Activated naive CD8-positive, alpha-beta T cell treated with anti-CD3 and anti-CD28 coated beads for 36 hours (primary cell): ENCODE results near the gene CA9. TPM values are rescaled to one million over a fixed set of nuclear protein-coding genes. Genes with fewer than 3 reads are reported as not detected.

Experiments
- DNase-seq: peaks from one replicate; pipeline ENCODE4 v3.0.0; 2021
- H3K27ac Mint-ChIP-seq: one replicate; pipeline ENCODE4 v1.8.0; 2022; ENCODE audit warnings: mild to moderate bottlenecking, moderate library complexity, mixed read lengths
- H3K27me3 Mint-ChIP-seq: one replicate; pipeline ENCODE4 v1.8.0; 2022; ENCODE audit warnings: mild to moderate bottlenecking, mixed read lengths
- H3K36me3 Mint-ChIP-seq: one replicate; pipeline ENCODE4 v1.8.0; 2021; ENCODE audit warnings: mild to moderate bottlenecking, mixed read lengths
- H3K4me1 Mint-ChIP-seq: one replicate; pipeline ENCODE4 v1.8.0; 2021; ENCODE audit warnings: mixed read lengths
- H3K4me3 Mint-ChIP-seq: one replicate; pipeline ENCODE4 v1.8.0; 2022; ENCODE audit warnings: mild to moderate bottlenecking, moderate library complexity, mixed read lengths
- H3K9me3 Mint-ChIP-seq: one replicate; pipeline ENCODE4 v1.8.0; 2022; ENCODE audit warnings: mixed read lengths
- total RNA-seq, 2 experiments: library from RNA; stranded (reverse); gene quantifications; one replicate each; pipeline ENCODE4 v1.2.3, GENCODE V29; 2021

Gene CA9
- total RNA-seq, 2 experiments from 2014 or later, result 1.5 to 2.7 TPM

DNA sequence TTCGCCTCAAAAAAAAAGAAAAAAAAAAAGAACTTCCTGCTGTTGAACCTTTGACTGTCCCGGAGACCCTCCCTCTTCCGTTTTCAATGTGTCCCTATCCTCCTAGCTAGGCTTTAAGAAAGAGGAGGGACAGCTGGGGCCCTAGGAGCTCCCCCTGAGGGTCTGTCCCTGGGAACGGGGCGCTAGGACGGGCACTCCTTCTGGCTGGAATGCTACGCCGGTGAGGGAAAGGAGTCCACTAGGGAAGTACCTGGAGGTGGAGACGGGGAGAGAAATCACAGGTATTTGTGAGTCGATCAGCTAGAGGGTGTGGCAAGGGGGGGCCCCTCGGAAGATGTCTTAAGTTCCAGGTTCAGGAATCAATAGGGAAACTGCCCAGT, 27.6 kb upstream of the CA9 start:
- no peak for DNase-seq
- peaks cover 44% of the 10 kb centered on the region for H3K4me1 Mint-ChIP-seq
- no peaks in the 10 kb centered on the region for H3K9me3 Mint-ChIP-seq
- peak overlapping the region; percentile 88 for H3K4me3 Mint-ChIP-seq
- peak overlapping the region; percentile 91 for H3K27ac Mint-ChIP-seq
- peaks cover 27% of the 10 kb centered on the region for H3K36me3 Mint-ChIP-seq
- no peaks in the 10 kb centered on the region for H3K27me3 Mint-ChIP-seq

DNA sequence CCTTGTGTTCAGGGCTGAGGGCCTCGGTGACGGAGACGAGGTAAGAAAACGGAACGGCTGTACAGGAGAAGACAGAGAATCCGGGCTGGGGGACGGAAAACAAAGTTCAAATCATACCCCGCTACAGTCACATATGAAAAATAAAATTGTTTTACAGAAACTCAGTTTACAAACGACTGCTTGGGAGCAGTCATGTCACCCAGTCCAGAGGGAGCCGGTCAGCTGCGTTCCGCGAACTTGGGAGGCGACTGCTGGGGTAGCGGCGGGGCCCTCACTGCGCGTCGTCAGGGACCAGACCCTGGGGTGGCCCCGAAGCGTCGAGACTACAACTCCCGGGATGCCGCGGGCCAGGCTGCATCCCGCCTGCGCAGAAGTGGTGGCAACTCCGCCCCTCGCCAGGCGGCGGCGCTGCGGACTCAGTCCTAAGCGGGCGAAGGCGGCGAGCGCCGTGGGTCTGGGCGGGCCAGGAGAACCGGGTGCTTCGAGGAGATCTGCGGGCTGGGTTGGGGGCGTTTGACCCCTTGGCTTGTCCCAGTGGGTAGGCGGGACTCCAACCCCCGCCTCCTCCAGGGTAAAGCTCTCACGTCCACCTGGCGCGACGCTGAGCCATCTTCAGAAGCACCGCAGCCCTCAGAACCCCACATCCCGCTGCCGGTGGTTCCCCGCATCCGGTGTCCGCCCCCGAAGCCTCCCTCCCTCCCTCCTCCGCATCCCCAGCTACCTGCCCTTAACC, 27.0 kb upstream of the CA9 start:
- DNase-seq, result peak; percentile 93
- peak overlapping the region; percentile 91 for H3K27ac Mint-ChIP-seq
- H3K27me3 Mint-ChIP-seq, result no peaks in the 10 kb centered on the region
- no peaks in the 10 kb centered on the region for H3K9me3 Mint-ChIP-seq
- peak overlapping the region; percentile 88 for H3K4me3 Mint-ChIP-seq
- H3K36me3 Mint-ChIP-seq, result peaks cover 21% of the 10 kb centered on the region
- H3K4me1 Mint-ChIP-seq, result peaks cover 43% of the 10 kb centered on the region

DNA sequence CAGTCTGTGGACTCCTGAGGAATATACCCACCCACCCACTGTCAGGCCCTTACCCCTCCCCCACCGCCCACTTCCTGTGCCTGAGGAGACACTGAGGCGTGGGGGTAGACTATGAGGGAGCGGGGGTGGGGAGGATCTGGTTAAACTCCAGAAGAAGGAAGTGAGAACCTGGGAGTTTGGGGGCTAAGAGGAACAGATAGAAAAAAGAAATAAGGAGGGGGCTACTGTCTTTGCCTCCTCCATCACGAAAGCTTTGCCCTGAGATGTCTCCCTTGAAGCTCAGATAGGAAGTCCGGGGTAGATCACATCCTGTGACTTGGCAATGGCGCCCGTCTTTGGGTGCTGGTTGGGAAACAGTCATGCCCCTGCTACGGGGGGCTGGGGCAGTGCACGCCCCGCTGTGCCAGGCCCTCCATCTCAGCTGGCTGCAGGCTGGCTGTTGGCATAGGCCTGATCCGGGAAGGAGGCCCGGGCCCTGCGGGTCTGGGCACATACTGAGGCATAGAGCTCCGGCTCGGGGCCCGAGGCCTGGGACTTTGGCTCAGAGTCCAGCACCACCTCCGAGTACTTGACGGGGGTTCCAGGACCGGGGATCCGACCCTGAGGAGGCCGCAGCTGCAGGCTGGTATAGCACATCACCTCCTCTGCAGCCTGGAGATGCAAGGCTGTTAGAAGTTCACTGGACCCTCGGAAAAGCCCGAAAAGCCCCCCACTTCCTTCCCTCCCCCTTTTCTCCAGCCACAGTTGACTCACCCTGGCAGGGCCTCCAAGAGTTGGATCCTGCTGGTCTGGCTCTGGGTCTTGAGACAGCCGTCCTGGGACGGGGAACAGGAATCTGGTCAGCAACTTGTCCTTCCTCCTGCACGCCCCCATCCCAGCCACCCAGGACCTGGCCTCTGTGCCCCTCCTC, 24.0 kb upstream of the CA9 start:
- peak; percentile 39 for DNase-seq
- Mint-ChIP-seq H3K27ac (peak overlapping the region; percentile 93), H3K4me3 (peak overlapping the region; percentile 92), H3K36me3 (peaks cover 14% of the 10 kb centered on the region), H3K9me3 (no peaks in the 10 kb centered on the region), H3K4me1 (peaks cover 48% of the 10 kb centered on the region), H3K27me3 (no peaks in the 10 kb centered on the region)

DNA sequence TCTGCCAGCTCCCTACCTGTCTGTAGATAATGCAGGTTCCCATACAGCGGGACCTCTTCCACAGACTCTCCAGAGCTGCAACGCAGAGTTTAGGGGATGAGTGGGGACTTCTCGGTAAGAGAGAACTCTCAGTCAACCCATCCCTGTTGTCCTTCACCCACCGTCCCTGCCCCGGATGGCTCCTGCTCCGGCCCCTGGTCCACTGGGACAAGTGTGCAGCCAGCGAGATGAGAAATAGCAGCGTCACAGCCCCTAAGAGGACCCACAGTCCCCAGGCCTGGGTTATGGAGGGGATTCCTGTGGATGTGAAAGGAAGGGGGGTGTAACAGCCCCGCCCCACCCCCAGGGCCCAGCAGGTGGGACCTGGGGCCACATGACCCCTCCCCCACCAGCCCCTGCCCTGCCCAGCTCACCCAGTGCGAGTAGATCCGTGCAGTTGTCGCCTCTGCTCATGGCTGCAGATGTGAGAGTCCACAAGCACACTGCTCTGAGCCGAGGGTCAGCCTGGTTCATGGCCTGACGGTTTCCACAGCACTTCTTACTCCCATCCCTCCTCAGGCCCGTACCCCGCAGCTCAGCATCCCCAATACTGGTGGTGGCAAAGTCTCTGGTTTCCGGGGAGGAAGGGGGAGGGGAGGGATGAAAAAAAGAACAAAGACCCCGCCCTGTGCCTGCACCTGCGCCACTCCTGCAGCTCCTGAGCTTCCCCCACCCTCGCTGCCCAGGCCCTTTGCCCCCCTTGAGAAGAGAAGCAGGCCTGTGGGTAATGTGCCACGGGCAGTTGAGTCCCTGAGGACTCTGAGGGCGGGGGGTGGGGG, 23.2 kb upstream of the CA9 start, which contains the start of gene SIT1:
Gene SIT1 (minus strand): TSS at position 591 of the 818 bp plus-strand sequence. CDS start 78 bp downstream, at position 513.
- peaks cover 14% of the 10 kb centered on the region for H3K36me3 Mint-ChIP-seq
- DNase-seq, result peak; percentile 43
- H3K27me3 Mint-ChIP-seq, result no peaks in the 10 kb centered on the region
- H3K4me1 Mint-ChIP-seq, result peaks cover 46% of the 10 kb centered on the region
- H3K9me3 Mint-ChIP-seq, result no peaks in the 10 kb centered on the region
- peak within 1 kb of the TSS; percentile 92 for H3K4me3 Mint-ChIP-seq
- H3K27ac Mint-ChIP-seq, result peak within 1 kb of the TSS; percentile 93

DNA sequence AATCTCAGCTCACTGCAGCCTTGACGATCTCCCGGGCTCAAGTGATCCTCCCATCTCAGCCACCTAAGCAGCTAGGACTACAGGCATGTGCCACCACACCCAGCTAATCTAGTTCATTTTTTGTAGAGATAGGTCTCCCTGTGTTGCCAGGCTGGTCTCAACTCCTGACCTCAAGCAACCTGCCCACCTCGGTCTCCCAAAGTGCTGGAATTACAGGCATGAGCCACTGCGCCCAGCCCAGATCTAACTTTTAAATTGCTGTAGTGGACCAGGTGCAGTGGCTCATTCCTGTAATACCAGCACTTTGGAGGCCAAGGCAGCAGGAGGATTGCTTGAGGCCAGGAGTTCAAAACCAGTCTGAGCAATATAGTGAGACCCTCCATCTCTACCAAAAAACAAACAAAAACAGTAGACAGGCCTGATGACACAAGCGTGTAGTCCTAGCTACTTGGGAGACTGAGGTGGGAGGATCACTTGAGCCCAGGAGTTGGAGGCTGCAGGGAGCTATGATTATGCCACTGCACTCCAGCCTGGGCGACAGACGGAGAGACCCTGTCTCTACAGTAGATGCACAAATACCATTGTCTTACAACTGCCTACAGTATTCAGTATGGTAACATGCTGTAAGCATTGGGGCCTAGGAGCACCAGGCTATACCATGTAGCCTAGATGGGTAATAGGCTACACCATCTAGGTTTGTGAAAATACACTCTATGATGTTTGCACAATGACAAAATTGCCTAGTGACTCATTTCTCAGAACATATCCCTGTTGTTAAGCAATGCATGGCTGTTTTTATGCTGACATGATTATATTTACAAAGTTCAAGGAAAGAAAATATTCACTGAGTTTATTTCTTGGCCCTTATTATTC, 21.5 kb upstream of the CA9 start:
- H3K36me3 Mint-ChIP-seq, result peaks cover 12% of the 10 kb centered on the region
- peak overlapping the region; percentile 70 for H3K27ac Mint-ChIP-seq
- H3K4me1 Mint-ChIP-seq, result peaks cover 58% of the 10 kb centered on the region

DNA sequence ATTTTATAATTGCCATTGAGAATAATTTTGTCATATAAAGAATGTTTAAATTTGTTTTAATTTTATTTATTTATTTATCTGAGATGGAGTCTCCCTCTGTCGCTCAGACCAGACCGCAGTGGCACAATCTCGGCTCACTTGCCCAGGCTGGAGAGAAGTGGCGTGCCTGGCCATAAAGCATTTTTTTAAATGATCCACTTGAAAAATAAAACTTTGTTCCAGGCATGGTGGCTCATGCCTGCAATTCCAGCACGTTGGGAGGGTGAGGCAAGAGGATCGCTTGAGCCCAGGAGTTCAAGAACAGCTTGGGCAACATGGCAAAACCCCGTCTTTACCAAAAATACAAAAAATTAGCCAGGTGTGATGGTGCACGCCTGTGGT, 20.9 kb upstream of the CA9 start:
- H3K4me3 Mint-ChIP-seq, result no peak overlapping the region
- H3K9me3 Mint-ChIP-seq, result peaks cover under 1% of the 10 kb centered on the region
- no peak for DNase-seq
- H3K4me1 Mint-ChIP-seq, result peaks cover 58% of the 10 kb centered on the region
- peaks cover 12% of the 10 kb centered on the region for H3K36me3 Mint-ChIP-seq
- H3K27ac Mint-ChIP-seq, result no peak overlapping the region
- H3K27me3 Mint-ChIP-seq, result peaks cover 2% of the 10 kb centered on the region

More for the DNA sequence above, 21.5 kb upstream of the CA9 start:
- Mint-ChIP-seq H3K9me3 (no peaks in the 10 kb centered on the region), H3K27me3 (no peaks in the 10 kb centered on the region), H3K4me3 (peak overlapping the region; percentile 92)
- no peak for DNase-seq

DNA sequence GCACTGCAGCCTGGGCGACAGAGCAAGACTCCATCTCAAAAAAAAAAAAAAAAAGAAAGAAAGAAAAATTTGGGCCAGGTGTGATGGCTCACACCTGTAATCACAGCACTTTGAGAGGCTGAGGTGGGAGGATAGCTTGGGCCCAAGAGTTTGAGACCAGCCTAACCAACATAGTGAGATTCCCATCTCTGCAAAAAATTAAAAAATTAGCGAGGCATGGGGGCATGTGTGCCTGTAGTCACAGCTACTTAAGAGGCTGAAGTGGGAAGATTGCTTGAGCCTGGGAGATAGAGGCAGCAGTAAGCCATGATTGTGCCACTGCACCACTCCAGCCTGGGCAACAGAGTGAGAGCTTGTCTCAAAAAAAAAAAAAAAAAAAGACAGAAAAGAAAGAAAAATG, 20.1 kb upstream of the CA9 start:
- Mint-ChIP-seq H3K36me3 (peaks cover 11% of the 10 kb centered on the region), H3K4me3 (no peak overlapping the region), H3K27me3 (peaks cover 4% of the 10 kb centered on the region), H3K9me3 (peaks cover 2% of the 10 kb centered on the region), H3K27ac (peak overlapping the region; percentile 20), H3K4me1 (peaks cover 52% of the 10 kb centered on the region)
- DNase-seq, result no peak

DNA sequence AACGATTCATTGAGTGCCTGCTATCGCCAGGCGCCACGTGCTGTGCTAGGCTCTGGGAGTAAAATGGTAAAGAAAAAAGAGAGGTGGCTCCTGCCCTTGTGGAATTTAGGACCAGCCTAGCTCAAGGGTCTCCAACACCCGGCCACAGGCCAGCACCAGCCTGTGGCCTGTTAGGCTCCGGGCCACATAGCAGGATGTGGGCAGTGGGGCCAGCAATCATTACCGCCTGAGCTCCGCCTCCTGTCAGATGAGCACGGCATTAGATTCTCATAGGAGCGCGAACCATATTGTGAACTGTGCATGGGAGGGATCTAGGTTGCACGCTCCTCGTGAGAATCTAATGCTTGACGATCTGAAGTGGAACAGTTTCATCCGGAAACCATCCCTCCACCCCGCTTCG, 17.4 kb upstream of the CA9 start:
- no peak for DNase-seq
- H3K4me3 Mint-ChIP-seq, result peak overlapping the region; percentile 18
- peaks cover 2% of the 10 kb centered on the region for H3K9me3 Mint-ChIP-seq
- H3K27ac Mint-ChIP-seq, result no peak overlapping the region
- H3K36me3 Mint-ChIP-seq, result peaks cover 20% of the 10 kb centered on the region
- peaks cover 4% of the 10 kb centered on the region for H3K27me3 Mint-ChIP-seq
- peaks cover 60% of the 10 kb centered on the region for H3K4me1 Mint-ChIP-seq

DNA sequence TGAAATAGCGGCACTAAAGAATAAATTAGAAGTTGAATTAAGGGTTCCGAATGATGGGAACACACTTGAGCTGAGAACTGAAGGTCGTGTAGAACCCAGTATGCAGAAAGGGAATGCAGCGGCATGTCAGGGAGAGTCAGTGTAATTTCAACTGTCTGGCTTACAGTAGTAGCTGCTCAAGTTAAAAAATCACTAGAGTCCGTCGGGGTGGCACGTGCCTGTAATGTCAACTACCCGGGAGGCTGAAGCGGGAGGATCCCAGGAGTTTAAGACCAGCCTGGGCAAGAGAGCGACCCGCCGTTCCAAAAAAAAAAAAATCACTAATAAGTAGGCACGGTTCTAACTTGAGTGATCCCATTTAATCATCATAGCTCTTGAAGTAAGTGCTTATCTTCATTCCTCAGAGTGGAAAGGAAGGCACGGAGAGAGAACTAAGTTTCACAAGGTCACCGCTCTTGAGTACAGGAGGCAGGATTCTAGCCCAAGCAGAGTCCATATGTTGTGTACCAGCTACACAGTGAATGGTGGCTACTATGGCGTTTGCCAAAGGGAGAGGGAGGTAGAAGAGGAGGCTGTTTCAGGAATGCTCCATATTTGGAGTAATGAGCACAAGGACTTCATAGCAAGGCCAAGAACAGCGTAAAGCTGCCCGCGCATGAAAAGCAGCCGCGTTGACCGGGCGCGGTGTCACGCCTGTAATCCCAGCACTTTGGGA, 16.7 kb upstream of the CA9 start:
- peak overlapping the region; percentile 98 for H3K27ac Mint-ChIP-seq
- peaks cover 4% of the 10 kb centered on the region for H3K27me3 Mint-ChIP-seq
- H3K9me3 Mint-ChIP-seq, result peaks cover 2% of the 10 kb centered on the region
- H3K4me3 Mint-ChIP-seq, result peak overlapping the region; percentile 86
- DNase-seq, result no peak
- H3K36me3 Mint-ChIP-seq, result peaks cover 25% of the 10 kb centered on the region
- peaks cover 59% of the 10 kb centered on the region for H3K4me1 Mint-ChIP-seq

DNA sequence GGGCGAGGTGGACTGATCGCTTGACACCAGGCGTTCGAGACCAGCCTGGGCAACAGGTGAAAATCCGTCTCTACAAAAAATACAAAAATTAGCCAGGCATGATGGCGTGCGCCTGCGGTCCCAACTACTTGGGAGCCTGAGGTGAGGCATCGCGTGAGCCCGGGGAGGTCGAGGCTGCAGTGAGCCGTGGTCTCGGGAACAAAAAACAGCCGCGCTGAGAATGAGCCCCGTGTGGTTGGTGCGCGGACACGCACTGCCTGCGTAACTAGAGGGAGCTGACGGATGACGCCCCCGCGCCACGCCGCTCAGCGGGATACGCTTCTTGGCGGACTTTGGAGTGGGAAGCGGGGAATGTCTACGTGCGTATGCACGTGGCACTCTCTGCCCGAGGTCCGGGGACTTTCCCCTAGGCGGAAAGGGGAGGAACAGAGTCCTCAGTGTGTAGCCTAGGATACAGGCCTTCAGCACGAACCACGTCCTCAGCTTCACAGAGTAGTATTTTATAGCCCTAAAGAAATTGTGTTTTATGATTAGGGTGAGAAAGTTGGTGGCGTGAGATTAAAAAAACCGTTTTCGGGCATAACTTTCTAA, 16.1 kb upstream of the CA9 start, which contains the start of gene RMRP:
Gene RMRP (minus strand): TSS at position 474 of the 591 bp plus-strand sequence.
- Mint-ChIP-seq H3K27ac (peak within 1 kb of the TSS; percentile 98), H3K9me3 (peaks cover 3% of the 10 kb centered on the region), H3K4me3 (peak within 1 kb of the TSS; percentile 86), H3K4me1 (peaks cover 63% of the 10 kb centered on the region), H3K27me3 (peaks cover 4% of the 10 kb centered on the region), H3K36me3 (peaks cover 30% of the 10 kb centered on the region)
- peak; percentile 95 for DNase-seq

DNA sequence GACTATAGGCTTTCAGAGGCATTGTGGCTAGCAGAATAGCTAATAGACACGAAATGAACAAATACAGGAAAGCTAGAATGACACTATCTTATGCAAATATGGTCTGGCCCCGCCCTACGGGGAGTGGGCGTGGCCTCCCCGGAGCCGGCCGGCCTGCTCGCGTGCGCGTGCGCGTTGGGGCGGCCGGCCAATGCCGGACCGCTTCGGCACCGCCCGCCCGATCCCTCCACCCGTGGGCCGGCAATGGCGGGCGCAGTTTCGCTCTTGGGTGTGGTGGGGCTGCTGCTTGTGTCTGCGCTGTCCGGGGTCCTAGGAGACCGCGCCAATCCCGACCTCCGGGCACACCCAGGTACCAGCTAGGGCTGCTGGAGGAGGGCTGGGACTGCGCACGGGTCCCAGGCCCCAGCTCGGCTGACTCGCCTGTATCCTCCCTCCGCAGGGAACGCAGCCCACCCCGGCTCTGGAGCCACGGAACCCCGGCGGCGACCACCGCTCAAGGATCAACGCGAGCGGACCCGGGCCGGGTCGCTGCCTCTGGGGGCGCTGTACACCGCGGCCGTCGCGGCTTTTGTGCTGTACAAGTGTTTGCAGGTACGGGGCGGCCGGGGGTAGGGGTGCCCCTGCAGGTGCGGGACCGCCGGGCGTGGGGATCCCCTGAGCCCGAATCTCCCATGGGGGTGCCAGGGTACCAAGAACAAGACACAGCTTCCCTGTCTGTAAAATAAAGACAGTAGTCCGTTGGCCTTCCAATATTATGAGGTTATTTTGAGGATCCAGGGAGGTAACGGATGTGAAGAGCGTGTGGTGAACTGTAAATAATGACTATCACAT, 15.4 kb upstream of the CA9 start, which contains the start of gene CCDC107:
Gene CCDC107 (plus strand): TSS at position 156 of the 831 bp plus-strand sequence. CDS start 88 bp downstream, at position 244.
- H3K9me3 Mint-ChIP-seq, result peaks cover 3% of the 10 kb centered on the region

DNA sequence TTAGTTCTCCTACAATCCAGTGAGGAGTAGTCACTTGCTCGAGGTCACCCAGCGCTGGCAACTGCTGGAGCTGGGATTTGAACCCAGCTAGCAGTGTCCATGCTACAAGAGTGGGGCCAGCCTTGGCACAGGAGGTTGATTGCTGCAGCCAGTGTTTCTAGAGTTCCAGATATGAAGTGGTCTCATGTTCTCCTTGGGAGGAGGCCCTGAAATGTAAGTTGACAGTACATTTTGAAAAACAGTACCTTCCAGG, 14.8 kb upstream of the CA9 start:
- peaks cover 4% of the 10 kb centered on the region for H3K27me3 Mint-ChIP-seq
- peak overlapping the region; percentile 86 for H3K4me3 Mint-ChIP-seq
- DNase-seq, result no peak
- H3K9me3 Mint-ChIP-seq, result peaks cover 3% of the 10 kb centered on the region
- peak overlapping the region; percentile 98 for H3K27ac Mint-ChIP-seq
- H3K36me3 Mint-ChIP-seq, result peaks cover 38% of the 10 kb centered on the region
- peaks cover 70% of the 10 kb centered on the region for H3K4me1 Mint-ChIP-seq

More for the DNA sequence above, 15.4 kb upstream of the CA9 start, which contains the start of gene CCDC107:
- peak; percentile 90 for DNase-seq
- Mint-ChIP-seq H3K4me3 (peak within 1 kb of the TSS; percentile 86), H3K36me3 (peaks cover 37% of the 10 kb centered on the region), H3K27ac (peak within 1 kb of the TSS; percentile 98), H3K4me1 (peaks cover 66% of the 10 kb centered on the region), H3K27me3 (peaks cover 4% of the 10 kb centered on the region)
